ENCODE results near the gene NPPB.

DNA sequence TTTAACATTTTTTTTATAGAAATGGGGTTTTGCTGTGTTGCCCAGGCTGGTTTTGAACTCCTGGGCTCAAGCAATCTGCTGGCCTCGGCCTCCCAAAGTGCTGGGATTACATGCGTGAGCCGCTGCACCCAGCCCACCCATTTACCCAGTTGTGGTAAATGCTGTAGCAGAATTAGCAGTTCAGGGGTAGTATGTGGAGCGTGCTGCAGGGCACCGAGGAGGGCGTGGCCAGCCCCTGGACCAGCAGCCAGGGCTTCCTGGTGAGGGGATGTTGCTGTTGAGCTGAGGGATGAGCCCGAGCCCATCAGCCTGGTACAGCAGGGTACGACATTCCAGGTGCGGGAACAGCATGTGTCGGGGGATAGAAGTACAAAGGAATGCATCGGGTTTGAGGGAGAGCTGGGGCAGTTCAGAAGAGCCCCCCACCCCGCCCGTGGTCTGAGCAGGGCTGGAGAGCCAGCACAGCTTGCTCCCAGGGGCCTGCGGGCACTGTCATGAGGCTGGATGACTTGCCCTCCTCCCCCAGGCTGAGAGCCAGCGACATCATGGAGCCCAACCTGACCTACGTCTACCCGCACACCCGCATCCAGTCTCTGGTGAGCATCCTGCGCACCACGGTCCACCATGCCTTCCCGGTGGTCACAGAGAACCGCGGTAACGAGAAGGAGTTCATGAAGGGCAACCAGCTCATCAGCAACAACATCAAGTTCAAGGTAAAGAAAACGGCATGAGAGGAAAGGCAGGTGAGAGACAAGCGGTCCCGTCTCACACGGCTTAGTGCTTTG, 23.1 kb downstream of the NPPB start:
- TF ChIP-seq, protein P1, sequence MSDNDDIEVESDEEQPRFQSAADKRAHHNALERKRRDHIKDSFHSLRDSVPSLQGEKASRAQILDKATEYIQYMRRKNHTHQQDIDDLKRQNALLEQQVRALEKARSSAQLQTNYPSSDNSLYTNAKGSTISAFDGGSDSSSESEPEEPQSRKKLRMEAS (IDR thresholded peaks at IDR 0.05) = no peak
- TF ChIP-seq MAZ (IDR thresholded peaks at IDR 0.05; ENCODE audit: borderline replicate concordance, low read depth, low read length) (no peak), RCOR1 (IDR thresholded peaks at IDR 0.05; ENCODE audit: low read depth, low read length) (no peak), POLR2A (IDR thresholded peaks at IDR 0.05; ENCODE audit: low read length) (no peak)

Measured in A549 (cell line).